ENCODE measurements around the gene BCAM.
"Not testable (repeated sequence)": the region's sequence is repeated elsewhere in the genome, so short reads cannot be mapped to it uniquely, and the experiment has no call there.

GRCh38 chr19:44834399-44834798 is 25.5 kb downstream of the BCAM start:
- not testable (repeated sequence) for TF ChIP-seq POLR2A (IDR thresholded peaks at IDR 0.05; ENCODE audit: low read depth, low read length); POLR2AphosphoS5 (IDR thresholded peaks at IDR 0.05; ENCODE audit: low read depth, low read length); TAF1 (IDR thresholded peaks at IDR 0.05; ENCODE audit: borderline replicate concordance, low read depth, low read length)
